ENCODE data around the gene CLEC2L. TPM values are rescaled to one million over a fixed set of nuclear protein-coding genes. Genes with fewer than 3 reads are reported as not detected.

CLEC2L gene
- total and polyA plus RNA-seq, 4 donors, result 5.7 to 67.7 (median 31.5) TPM

DNA sequence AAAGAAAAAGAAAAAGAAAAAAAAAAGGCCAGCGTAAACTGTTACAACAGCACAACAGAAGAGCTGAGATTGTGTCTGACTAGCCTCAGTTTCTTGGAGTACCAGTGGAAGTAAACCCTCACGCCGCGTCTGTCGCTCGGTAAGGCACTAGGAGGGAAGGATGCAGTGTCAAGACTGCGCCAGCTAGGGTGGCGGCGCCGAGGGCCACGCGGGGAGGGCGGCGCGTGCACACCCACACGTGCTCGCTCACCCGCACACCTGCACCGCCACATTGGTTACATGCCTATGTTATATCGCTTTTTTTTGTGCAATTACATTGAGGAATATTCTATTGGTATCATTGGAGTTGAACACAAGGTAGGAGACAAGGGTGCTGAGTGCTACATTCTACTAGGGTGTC, 48.2 kb downstream of the CLEC2L start:
- Histone ChIP-seq H3K27ac (ENCODE audit: low read depth, low read length) (no peak overlapping the region), H3K36me3 (ENCODE audit: control insufficient read depth, insufficient read depth, low read length) (peaks cover 74% of the 10 kb centered on the region), H3K4me3 (ENCODE audit: low read depth, low read length) (no peak overlapping the region), H3K9me3 (ENCODE audit: control insufficient read depth, insufficient read depth, low read length) (no peaks in the 10 kb centered on the region), H3K4me1 (ENCODE audit: control insufficient read depth, insufficient read depth, low read length) (peaks cover 14% of the 10 kb centered on the region), H3K27me3 (ENCODE audit: control insufficient read depth, insufficient read depth, low read length) (no peaks in the 10 kb centered on the region)
- DNase-seq (ENCODE audit: low read depth in 4 of 6, low spot score in 6 of 6), result no peak
- 94% methylated on average over 15 of the region's 20 CpGs for WGBS (ENCODE audit: insufficient coverage)

- Histone ChIP-seq H3K27me3 (ENCODE audit: control insufficient read depth, insufficient read depth, low read length) (no peaks in the 10 kb centered on the region), H3K4me1 (ENCODE audit: control insufficient read depth, insufficient read depth, low read length) (peaks cover 14% of the 10 kb centered on the region), H3K9me3 (ENCODE audit: control insufficient read depth, insufficient read depth, low read length) (no peaks in the 10 kb centered on the region), H3K36me3 (ENCODE audit: control insufficient read depth, insufficient read depth, low read length) (peaks cover 73% of the 10 kb centered on the region), H3K4me3 (ENCODE audit: low read depth, low read length) (no peak overlapping the region), H3K27ac (ENCODE audit: low read depth, low read length) (no peak overlapping the region)
- no peak for DNase-seq (ENCODE audit: low read depth in 4 of 6, low spot score in 6 of 6)
- WGBS (ENCODE audit: insufficient coverage), result 86% methylated on average over 9 of the region's 15 CpGs
Measured at GRCh38 chr7:139572071-139572470, 48.6 kb downstream of the CLEC2L start.

- DNase-seq (ENCODE audit: low read depth in 4 of 6, low spot score in 6 of 6), result no peak
- no peak overlapping the region for H3K27ac ChIP-seq (ENCODE audit: low read depth, low read length)
- no peaks in the 10 kb centered on the region for H3K27me3 ChIP-seq (ENCODE audit: control insufficient read depth, insufficient read depth, low read length)
- H3K36me3 ChIP-seq (ENCODE audit: control insufficient read depth, insufficient read depth, low read length), result peaks cover 74% of the 10 kb centered on the region
- peaks cover 14% of the 10 kb centered on the region for H3K4me1 ChIP-seq (ENCODE audit: control insufficient read depth, insufficient read depth, low read length)
- no peak overlapping the region for H3K4me3 ChIP-seq (ENCODE audit: low read depth, low read length)
- 95% methylated on average over 27 of the region's 38 CpGs for WGBS (ENCODE audit: insufficient coverage)
- no peaks in the 10 kb centered on the region for H3K9me3 ChIP-seq (ENCODE audit: control insufficient read depth, insufficient read depth, low read length)
Measured at GRCh38 chr7:139572704-139573385, 49.4 kb downstream of the CLEC2L start.

DNA sequence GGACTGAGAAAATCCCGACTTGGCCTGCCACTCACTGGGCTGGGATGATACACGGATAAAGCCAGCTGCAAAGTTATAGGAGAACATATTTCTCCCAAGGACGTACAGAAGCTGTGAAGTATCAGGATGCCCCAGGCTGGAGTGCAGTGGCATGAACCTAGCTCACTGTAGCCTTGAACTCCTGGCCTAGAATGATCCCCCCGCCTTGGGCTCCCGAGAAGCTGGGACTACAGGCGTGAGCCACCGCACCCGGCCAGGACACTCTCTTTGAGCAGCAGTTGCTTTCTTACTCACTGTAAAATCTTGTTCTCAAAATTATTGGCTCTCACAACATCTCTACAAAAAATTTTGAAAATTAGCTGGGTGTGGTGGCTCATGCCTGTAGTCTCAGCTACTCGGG, 50.4 kb downstream of the CLEC2L start:
- 96% methylated on average over 5 of the region's 9 CpGs for WGBS (ENCODE audit: insufficient coverage)
- H3K4me3 ChIP-seq (ENCODE audit: low read depth, low read length), result no peak overlapping the region
- no peak overlapping the region for H3K27ac ChIP-seq (ENCODE audit: low read depth, low read length)
- H3K36me3 ChIP-seq (ENCODE audit: control insufficient read depth, insufficient read depth, low read length), result peaks cover 69% of the 10 kb centered on the region
- no peaks in the 10 kb centered on the region for H3K27me3 ChIP-seq (ENCODE audit: control insufficient read depth, insufficient read depth, low read length)
- peaks cover 14% of the 10 kb centered on the region for H3K4me1 ChIP-seq (ENCODE audit: control insufficient read depth, insufficient read depth, low read length)
- no peaks in the 10 kb centered on the region for H3K9me3 ChIP-seq (ENCODE audit: control insufficient read depth, insufficient read depth, low read length)
- DNase-seq (ENCODE audit: low read depth in 4 of 6, low spot score in 6 of 6), result no peak

- H3K36me3 ChIP-seq (ENCODE audit: control insufficient read depth, insufficient read depth, low read length), result peaks cover 68% of the 10 kb centered on the region
- H3K4me3 ChIP-seq (ENCODE audit: low read depth, low read length), result no peak overlapping the region
- WGBS (ENCODE audit: insufficient coverage), result 92% methylated on average over 14 of the region's 16 CpGs
- no peak for DNase-seq (ENCODE audit: low read depth in 4 of 6, low spot score in 6 of 6)
- H3K27me3 ChIP-seq (ENCODE audit: control insufficient read depth, insufficient read depth, low read length), result no peaks in the 10 kb centered on the region
- no peaks in the 10 kb centered on the region for H3K9me3 ChIP-seq (ENCODE audit: control insufficient read depth, insufficient read depth, low read length)
- H3K27ac ChIP-seq (ENCODE audit: low read depth, low read length), result no peak overlapping the region
- H3K4me1 ChIP-seq (ENCODE audit: control insufficient read depth, insufficient read depth, low read length), result peaks cover 14% of the 10 kb centered on the region
Measured at GRCh38 chr7:139574618-139575337, 51.3 kb downstream of the CLEC2L start.

DNA sequence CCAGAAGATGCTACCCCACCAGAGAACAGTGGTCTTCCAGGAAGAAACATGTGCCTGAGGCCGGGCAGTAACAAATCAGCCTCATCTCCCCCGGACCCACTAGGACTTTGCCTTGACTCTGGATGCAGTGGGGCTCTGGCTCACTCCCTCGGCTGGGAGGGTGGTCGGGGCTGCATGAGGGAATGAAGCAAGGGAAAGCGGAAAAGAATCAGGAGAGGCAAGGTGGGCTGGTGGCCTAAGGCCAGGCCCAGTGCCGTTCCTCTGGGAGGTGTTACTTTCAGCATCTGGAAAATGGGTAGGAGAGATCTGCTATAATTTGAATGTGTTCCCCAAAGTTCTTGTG, 51.8 kb downstream of the CLEC2L start:
- Histone ChIP-seq H3K4me3 (ENCODE audit: low read depth, low read length) (no peak overlapping the region), H3K9me3 (ENCODE audit: control insufficient read depth, insufficient read depth, low read length) (no peaks in the 10 kb centered on the region), H3K27ac (ENCODE audit: low read depth, low read length) (no peak overlapping the region), H3K4me1 (ENCODE audit: control insufficient read depth, insufficient read depth, low read length) (peaks cover 10% of the 10 kb centered on the region), H3K36me3 (ENCODE audit: control insufficient read depth, insufficient read depth, low read length) (peaks cover 73% of the 10 kb centered on the region), H3K27me3 (ENCODE audit: control insufficient read depth, insufficient read depth, low read length) (no peaks in the 10 kb centered on the region)
- 92% methylated on average over 6 of the region's 6 CpGs for WGBS (ENCODE audit: insufficient coverage)
- DNase-seq (ENCODE audit: low read depth in 4 of 6, low spot score in 6 of 6), result no peak

- H3K4me3 ChIP-seq (ENCODE audit: low read depth, low read length), result no peak overlapping the region
- 90% methylated on average over 11 of the region's 11 CpGs for WGBS (ENCODE audit: insufficient coverage)
- H3K36me3 ChIP-seq (ENCODE audit: control insufficient read depth, insufficient read depth, low read length), result peaks cover 79% of the 10 kb centered on the region
- H3K9me3 ChIP-seq (ENCODE audit: control insufficient read depth, insufficient read depth, low read length), result no peaks in the 10 kb centered on the region
- H3K4me1 ChIP-seq (ENCODE audit: control insufficient read depth, insufficient read depth, low read length), result no peaks in the 10 kb centered on the region
- no peak for DNase-seq (ENCODE audit: low read depth in 4 of 6, low spot score in 6 of 6)
- H3K27ac ChIP-seq (ENCODE audit: low read depth, low read length), result no peak overlapping the region
- no peaks in the 10 kb centered on the region for H3K27me3 ChIP-seq (ENCODE audit: control insufficient read depth, insufficient read depth, low read length)
Measured at GRCh38 chr7:139576179-139576973, 52.9 kb downstream of the CLEC2L start.

DNA sequence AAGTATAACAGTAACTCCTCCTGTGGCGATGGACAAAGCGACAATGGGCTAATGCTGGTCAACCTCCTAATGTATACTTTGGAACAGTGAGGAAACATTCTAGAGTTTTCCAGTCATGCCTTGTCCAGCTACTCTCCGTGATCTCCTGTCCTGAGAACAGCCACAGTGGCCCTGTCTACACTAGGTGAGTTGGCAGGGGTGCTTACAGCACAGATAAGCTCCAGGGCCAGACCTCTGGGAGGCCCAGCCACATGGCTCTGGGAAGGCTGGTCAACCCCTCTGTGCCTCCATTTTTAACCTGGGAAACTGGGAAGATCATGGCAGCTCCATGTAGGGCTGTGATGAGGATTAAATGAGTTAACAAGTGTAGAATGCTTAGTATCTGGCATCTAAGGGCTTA, 57.0 kb downstream of the CLEC2L start:
- H3K27me3 ChIP-seq (ENCODE audit: control insufficient read depth, insufficient read depth, low read length), result no peaks in the 10 kb centered on the region
- H3K4me1 ChIP-seq (ENCODE audit: control insufficient read depth, insufficient read depth, low read length), result no peaks in the 10 kb centered on the region
- H3K27ac ChIP-seq (ENCODE audit: low read depth, low read length), result no peak overlapping the region
- no peaks in the 10 kb centered on the region for H3K9me3 ChIP-seq (ENCODE audit: control insufficient read depth, insufficient read depth, low read length)
- 100% methylated on average over 3 of the region's 3 CpGs for WGBS (ENCODE audit: insufficient coverage)
- DNase-seq (ENCODE audit: low read depth in 4 of 6, low spot score in 6 of 6), result no peak
- H3K4me3 ChIP-seq (ENCODE audit: low read depth, low read length), result no peak overlapping the region
- peaks cover 83% of the 10 kb centered on the region for H3K36me3 ChIP-seq (ENCODE audit: control insufficient read depth, insufficient read depth, low read length)

- Histone ChIP-seq H3K27ac (ENCODE audit: low read depth, low read length) (no peak overlapping the region), H3K27me3 (ENCODE audit: control insufficient read depth, insufficient read depth, low read length) (no peaks in the 10 kb centered on the region), H3K9me3 (ENCODE audit: control insufficient read depth, insufficient read depth, low read length) (no peaks in the 10 kb centered on the region), H3K4me3 (ENCODE audit: low read depth, low read length) (no peak overlapping the region), H3K4me1 (ENCODE audit: control insufficient read depth, insufficient read depth, low read length) (no peaks in the 10 kb centered on the region), H3K36me3 (ENCODE audit: control insufficient read depth, insufficient read depth, low read length) (peaks cover 79% of the 10 kb centered on the region)
- 91% methylated on average over 14 of the region's 14 CpGs for WGBS (ENCODE audit: insufficient coverage)
- no peak for DNase-seq (ENCODE audit: low read depth in 4 of 6, low spot score in 6 of 6)
Measured at GRCh38 chr7:139582130-139582650, 58.7 kb downstream of the CLEC2L start.
